ENCODE results near the gene ITSN2. TPM values are rescaled to one million over a fixed set of nuclear protein-coding genes. Genes with fewer than 3 reads are reported as not detected.

The ITSN2 gene
- total and polyA plus RNA-seq, 2 of the 8 experiments (the other 6 are each of a cell fraction or from before 2014, with no cell fraction given) = 9.3 to 17.0 TPM

- H3K23me2 ChIP-seq (ENCODE audit: low read depth, low read length) = no peaks in the 10 kb centered on the region
- no peak overlapping the region for H3K23ac ChIP-seq (ENCODE audit: insufficient read length)
- H3K9ac ChIP-seq (replicated peaks in 1 of 4; ENCODE audit: extremely low read depth in 1 of 4, low read depth in 3 of 4, low read length in 3 of 4) = no peak overlapping the region
- no peak overlapping the region for H2BK5ac ChIP-seq (ENCODE audit: low read depth, low read length)
- H3K4me3 ChIP-seq (ENCODE audit: extremely low read depth in 1 of 4, insufficient read depth in 2 of 4, low read depth in 3 of 4, low read length in 4 of 4) = no peak overlapping the region
- no peak overlapping the region for H2BK120ac ChIP-seq (replicated peaks; ENCODE audit: low read depth, low read length)
- H3K79me2 ChIP-seq (ENCODE audit: control insufficient read depth in 1 of 2, insufficient read depth in 2 of 2, low read length in 2 of 2) = no peaks in the 10 kb centered on the region
- ChIA-PET POLR2A (ENCODE audit: partially characterized antibody) (no interaction called here), CTCF (ENCODE audit: partially characterized antibody) (no interaction called here)
- no peaks in the 10 kb centered on the region for H3K27me3 ChIP-seq (replicated peaks in 1 of 4; ENCODE audit: control insufficient read depth in 3 of 4, extremely low read depth in 1 of 4, insufficient read depth in 3 of 4, low read length in 3 of 4)
- TF ChIP-seq CTCF (IDR thresholded peaks at IDR 0.05; ENCODE audit: control extremely low read depth in 1 of 3, insufficient read depth in 1 of 3, low read depth in 1 of 3, low read length in 3 of 3) = peak in 1 of 3 experiments; percentile 12; a peak in 1 of 4 replicates
- no peak for TF ChIP-seq SAP30 (IDR thresholded peaks at IDR 0.05; ENCODE audit: insufficient read depth, insufficient replicate concordance, low read length)
- H3K14ac ChIP-seq (ENCODE audit: insufficient read length) = no peak overlapping the region
- H4K20me1 ChIP-seq (replicated peaks in 1 of 2; ENCODE audit: control insufficient read depth in 1 of 2, insufficient read depth in 2 of 2, low read length in 2 of 2) = peaks cover 0 to 2% of the 10 kb centered on the region in 2 experiments
- no peak overlapping the region for H2BK15ac ChIP-seq (ENCODE audit: low read length)
- 75% methylated on average over 6 of the region's 6 CpGs; no CpG with 5 or more reads in 1 of the 2 experiments for WGBS, 2 experiments (ENCODE audit: extremely low coverage in 1 of 2, insufficient coverage in 1 of 2, insufficient read length in 1 of 2, insufficient replicate concordance in 2 of 2, low coverage in 1 of 2, low lambda C conversion rate in 2 of 2, missing lambda C conversion rate in 1 of 2)
- H3K18ac ChIP-seq (ENCODE audit: extremely low read depth, low read length) = no peak overlapping the region
- H2BK12ac ChIP-seq (ENCODE audit: low read depth, low read length) = no peak overlapping the region
- no peak overlapping the region for H4K8ac ChIP-seq (ENCODE audit: extremely low read depth, insufficient read depth, low read length)
- H2AK5ac ChIP-seq (ENCODE audit: low read depth, low read length) = no peak overlapping the region
- H2AFZ ChIP-seq (ENCODE audit: low read length) = no peak overlapping the region
- no peaks in the 10 kb centered on the region for H3K36me3 ChIP-seq (ENCODE audit: control insufficient read depth in 2 of 4, insufficient read depth in 4 of 4, low read length in 3 of 4)
- H3K9me3 ChIP-seq (ENCODE audit: insufficient read depth in 2 of 2, low read depth in 1 of 2, low read length in 1 of 2) = no peaks in the 10 kb centered on the region
- H4K91ac ChIP-seq (replicated peaks; ENCODE audit: insufficient read length, low read length) = no peak overlapping the region
- DNase-seq (ENCODE audit: low read depth in 1 of 2, low spot score in 2 of 2) (no peak), FAIRE-seq (no peak)
- H3K56ac ChIP-seq (replicated peaks; ENCODE audit: insufficient read length, low read depth, low read length) = no peak overlapping the region
- H3K4me1 ChIP-seq (replicated peaks in 1 of 4; ENCODE audit: control insufficient read depth in 3 of 4, insufficient read depth in 4 of 4, low read length in 3 of 4) = no peaks in the 10 kb centered on the region
- H3K4ac ChIP-seq (replicated peaks; ENCODE audit: insufficient read length, low read depth, low read length) = no peak overlapping the region
- H3K27ac ChIP-seq (ENCODE audit: low read depth, low read length) = no peak overlapping the region
- H2BK20ac ChIP-seq (ENCODE audit: low read length) = no peak overlapping the region
- H4K5ac ChIP-seq (ENCODE audit: insufficient read length, low read depth, low read length) = no peak overlapping the region
- no peak overlapping the region for H3K4me2 ChIP-seq (ENCODE audit: insufficient read depth in 1 of 2, low read depth in 2 of 2, low read length in 2 of 2)
- no peaks in the 10 kb centered on the region; the same call in 1 of the 2 replicates for H3K79me1 ChIP-seq (ENCODE audit: low read depth, low read length)
Observed at GRCh38 chr2:24222946-24223345, 137.4 kb downstream of the ITSN2 start.

Measured in H1 (cell line).